ENCODE results near the gene SKAP1.

- no peak for TF ChIP-seq ZNF565 (CRISPR knock-in tag; conservative IDR thresholded peaks at IDR 0.05; ENCODE audit: low read depth)
- TF ChIP-seq ZC3H10 (CRISPR knock-in tag; IDR thresholded peaks at IDR 0.05), result no peak
- TF ChIP-seq, protein P1, sequence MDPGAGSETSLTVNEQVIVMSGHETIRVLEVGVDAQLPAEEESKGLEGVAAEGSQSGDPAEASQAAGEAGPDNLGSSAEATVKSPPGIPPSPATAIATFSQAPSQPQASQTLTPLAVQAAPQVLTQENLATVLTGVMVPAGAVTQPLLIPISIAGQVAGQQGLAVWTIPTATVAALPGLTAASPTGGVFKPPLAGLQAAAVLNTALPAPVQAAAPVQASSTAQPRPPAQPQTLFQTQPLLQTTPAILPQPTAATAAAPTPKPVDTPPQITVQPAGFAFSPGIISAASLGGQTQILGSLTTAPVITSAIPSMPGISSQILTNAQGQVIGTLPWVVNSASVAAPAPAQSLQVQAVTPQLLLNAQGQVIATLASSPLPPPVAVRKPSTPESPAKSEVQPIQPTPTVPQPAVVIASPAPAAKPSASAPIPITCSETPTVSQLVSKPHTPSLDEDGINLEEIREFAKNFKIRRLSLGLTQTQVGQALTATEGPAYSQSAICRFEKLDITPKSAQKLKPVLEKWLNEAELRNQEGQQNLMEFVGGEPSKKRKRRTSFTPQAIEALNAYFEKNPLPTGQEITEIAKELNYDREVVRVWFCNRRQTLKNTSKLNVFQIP (CRISPR knock-in tag; IDR thresholded peaks at IDR 0.05; ENCODE audit: borderline replicate concordance, low read depth), result no peak
- no peak for TF ChIP-seq ZFP3 (CRISPR knock-in tag; IDR thresholded peaks at IDR 0.05)
- no peak for TF ChIP-seq SNAI2 (CRISPR knock-in tag; IDR thresholded peaks at IDR 0.05)
- no peak for TF ChIP-seq BACH2 (CRISPR knock-in tag; IDR thresholded peaks at IDR 0.05; ENCODE audit: borderline replicate concordance)
- no peak for TF ChIP-seq CREB5 (CRISPR knock-in tag; IDR thresholded peaks at IDR 0.05; ENCODE audit: low read depth)
- TF ChIP-seq ZNF70 (CRISPR knock-in tag; IDR thresholded peaks at IDR 0.05), result no peak
- no peak for TF ChIP-seq ZNF8 (CRISPR knock-in tag; IDR thresholded peaks at IDR 0.05)
- no peak for TF ChIP-seq ZFP30 (CRISPR knock-in tag; IDR thresholded peaks at IDR 0.05)
- no peak for TF ChIP-seq ESRRG (CRISPR knock-in tag; IDR thresholded peaks at IDR 0.05)
- TF ChIP-seq, protein P2, sequence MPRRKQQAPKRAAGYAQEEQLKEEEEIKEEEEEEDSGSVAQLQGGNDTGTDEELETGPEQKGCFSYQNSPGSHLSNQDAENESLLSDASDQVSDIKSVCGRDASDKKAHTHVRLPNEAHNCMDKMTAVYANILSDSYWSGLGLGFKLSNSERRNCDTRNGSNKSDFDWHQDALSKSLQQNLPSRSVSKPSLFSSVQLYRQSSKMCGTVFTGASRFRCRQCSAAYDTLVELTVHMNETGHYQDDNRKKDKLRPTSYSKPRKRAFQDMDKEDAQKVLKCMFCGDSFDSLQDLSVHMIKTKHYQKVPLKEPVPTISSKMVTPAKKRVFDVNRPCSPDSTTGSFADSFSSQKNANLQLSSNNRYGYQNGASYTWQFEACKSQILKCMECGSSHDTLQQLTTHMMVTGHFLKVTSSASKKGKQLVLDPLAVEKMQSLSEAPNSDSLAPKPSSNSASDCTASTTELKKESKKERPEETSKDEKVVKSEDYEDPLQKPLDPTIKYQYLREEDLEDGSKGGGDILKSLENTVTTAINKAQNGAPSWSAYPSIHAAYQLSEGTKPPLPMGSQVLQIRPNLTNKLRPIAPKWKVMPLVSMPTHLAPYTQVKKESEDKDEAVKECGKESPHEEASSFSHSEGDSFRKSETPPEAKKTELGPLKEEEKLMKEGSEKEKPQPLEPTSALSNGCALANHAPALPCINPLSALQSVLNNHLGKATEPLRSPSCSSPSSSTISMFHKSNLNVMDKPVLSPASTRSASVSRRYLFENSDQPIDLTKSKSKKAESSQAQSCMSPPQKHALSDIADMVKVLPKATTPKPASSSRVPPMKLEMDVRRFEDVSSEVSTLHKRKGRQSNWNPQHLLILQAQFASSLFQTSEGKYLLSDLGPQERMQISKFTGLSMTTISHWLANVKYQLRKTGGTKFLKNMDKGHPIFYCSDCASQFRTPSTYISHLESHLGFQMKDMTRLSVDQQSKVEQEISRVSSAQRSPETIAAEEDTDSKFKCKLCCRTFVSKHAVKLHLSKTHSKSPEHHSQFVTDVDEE (CRISPR knock-in tag; IDR thresholded peaks at IDR 0.05), result no peak
- no peak for TF ChIP-seq ARNTL (CRISPR knock-in tag; IDR thresholded peaks at IDR 0.05; ENCODE audit: borderline replicate concordance, low read depth)
- no peak for TF ChIP-seq TCF4 (CRISPR knock-in tag; IDR thresholded peaks at IDR 0.05; ENCODE audit: borderline replicate concordance)
Measured at GRCh38 chr17:48413613-48414405, 16.2 kb downstream of the SKAP1 start.

Data from SK-N-SH treated with all-trans-retinoic acid at 6 μM for 48 hours (cell line).